IMR-90 (cell line): ENCODE results near the gene LMAN2.

Source experiments
- BHLHE40 ChIP-seq: fragments of 150-350 bp; IDR thresholded peaks from 2 replicates; pipeline ENCODE4 v1.6.1; 2016; ENCODE audit warnings: mild to moderate bottlenecking, low read depth, low read length
- POLR2A ChIP-seq: IDR thresholded peaks from 2 replicates; pipeline ENCODE4 v1.6.1; 2012; ENCODE audit warnings: mild to moderate bottlenecking, low read depth, low read length
- RAD21 ChIP-seq: IDR thresholded peaks from 2 replicates; pipeline ENCODE4 v1.6.1; 2012; ENCODE audit warnings: low read length, improper control_type of control experiment
- TF ChIP-seq, protein P1 (sequence below): conservative IDR thresholded peaks from 2 replicates; pipeline ENCODE4 v1.5.1; 2012; ENCODE audit warnings: mild to moderate bottlenecking, low read depth, low read length, improper control_type of control experiment

DNA sequence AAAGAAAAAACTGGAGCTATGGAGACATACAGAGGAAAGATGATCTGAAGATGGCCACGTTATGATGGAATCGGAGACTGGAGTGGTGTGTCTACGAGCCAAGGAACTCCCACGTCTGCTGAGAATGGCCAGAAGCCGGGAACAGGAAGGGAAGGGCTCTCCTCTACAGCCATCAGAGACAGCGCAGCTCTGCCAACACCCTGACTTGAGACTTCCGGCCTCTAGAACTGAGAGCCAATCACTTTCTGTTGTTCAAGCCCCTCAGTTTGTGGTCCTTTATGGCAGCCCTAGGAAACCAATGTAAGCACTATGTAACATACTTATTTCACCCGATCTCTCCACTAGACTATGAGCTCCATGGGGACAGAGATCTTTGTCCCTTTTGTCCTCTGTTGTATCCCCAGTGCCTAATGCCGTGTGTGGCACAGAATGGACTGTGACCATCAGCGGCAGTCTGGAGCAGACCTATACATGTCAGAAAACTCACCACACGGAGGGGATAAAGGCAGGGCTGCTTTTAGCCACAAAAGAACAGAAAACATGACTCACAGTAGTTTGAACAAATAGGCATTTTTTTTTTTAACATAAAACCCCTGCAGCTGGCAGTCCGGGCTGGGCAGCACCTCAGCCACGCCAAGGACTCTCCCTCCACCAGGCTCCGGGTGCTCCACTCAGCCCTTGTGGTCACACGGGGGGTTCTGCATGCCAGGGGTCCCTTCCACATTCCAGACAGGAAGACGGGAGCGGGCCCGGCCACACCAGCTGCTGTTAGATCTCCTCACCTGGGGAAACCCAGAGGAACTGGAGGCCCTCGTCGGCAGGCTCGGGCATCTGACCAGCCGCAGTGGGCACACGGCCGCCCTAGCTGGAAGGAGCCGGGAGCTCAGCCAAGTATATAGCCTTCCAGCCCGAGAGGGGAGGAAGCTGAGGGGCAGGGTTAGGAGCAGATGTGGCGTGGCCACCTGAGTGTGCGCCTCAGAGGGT lies 23.6 kb downstream of the LMAN2 start:
- TF ChIP-seq, protein P1, sequence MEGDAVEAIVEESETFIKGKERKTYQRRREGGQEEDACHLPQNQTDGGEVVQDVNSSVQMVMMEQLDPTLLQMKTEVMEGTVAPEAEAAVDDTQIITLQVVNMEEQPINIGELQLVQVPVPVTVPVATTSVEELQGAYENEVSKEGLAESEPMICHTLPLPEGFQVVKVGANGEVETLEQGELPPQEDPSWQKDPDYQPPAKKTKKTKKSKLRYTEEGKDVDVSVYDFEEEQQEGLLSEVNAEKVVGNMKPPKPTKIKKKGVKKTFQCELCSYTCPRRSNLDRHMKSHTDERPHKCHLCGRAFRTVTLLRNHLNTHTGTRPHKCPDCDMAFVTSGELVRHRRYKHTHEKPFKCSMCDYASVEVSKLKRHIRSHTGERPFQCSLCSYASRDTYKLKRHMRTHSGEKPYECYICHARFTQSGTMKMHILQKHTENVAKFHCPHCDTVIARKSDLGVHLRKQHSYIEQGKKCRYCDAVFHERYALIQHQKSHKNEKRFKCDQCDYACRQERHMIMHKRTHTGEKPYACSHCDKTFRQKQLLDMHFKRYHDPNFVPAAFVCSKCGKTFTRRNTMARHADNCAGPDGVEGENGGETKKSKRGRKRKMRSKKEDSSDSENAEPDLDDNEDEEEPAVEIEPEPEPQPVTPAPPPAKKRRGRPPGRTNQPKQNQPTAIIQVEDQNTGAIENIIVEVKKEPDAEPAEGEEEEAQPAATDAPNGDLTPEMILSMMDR: no peak
- TF ChIP-seq BHLHE40: no peak
- no peak for TF ChIP-seq POLR2A
- no peak for TF ChIP-seq RAD21
